H1 (cell line): ENCODE results near the gene KCNB1. TPM values are rescaled to one million over a fixed set of nuclear protein-coding genes. Genes with fewer than 3 reads are reported as not detected.
A peak's percentile ranks its signal among the peaks of the same experiment; 100 is the strongest.

Experiments used
- CHD7 ChIP-seq: fragments of 300-600 bp; sonication (generic); IDR thresholded peaks from 2 replicates; pipeline ENCODE4 v1.7.1; 2012; ENCODE audit warnings: low read length, moderate library complexity, mild to moderate bottlenecking, inconsistent platforms; ENCODE audit not compliant: insufficient replicate concordance
- CTCF ChIP-seq, 3 experiments: IDR thresholded peaks; 1 replicate in 2 of 3; 2 replicates in 1 of 3; pipeline versions ENCODE4 v1.5.1 to v1.6.1; 2011; ENCODE audit warnings: low read length in 3 of 3, mild to moderate bottlenecking in 3 of 3, inconsistent platforms in 2 of 3, low read depth in 1 of 3, moderate library complexity in 1 of 3; ENCODE audit not compliant: insufficient read depth in 1 of 3; ENCODE audit errors: control extremely low read depth in 1 of 3
- polyA plus RNA-seq, 7 experiments: library from polyadenylated mRNA; depleted of rRNA in 3 of 7; stranded (reverse) in 5 of 7; unstranded in 2 of 7; fragments of >200 nt in 5 of 7; fragments of 200-250 nt in 2 of 7; gene quantifications; 1 replicate in 5 of 7; 2 replicates in 1 of 7; 4 replicates in 1 of 7; pipeline versions ENCODE4 v1.2.1 to v1.2.3, GENCODE V29; 2011 to 2013; ENCODE audit warnings: missing spikeins in 2 of 7, mixed read lengths in 2 of 7
- total RNA-seq: library from RNA; stranded (reverse); fragmentation: NEBNext Ultra II Directional; extraction: Animal tissue kit (Norgen Biotek cat#: 25700); gene quantifications from 2 replicates; pipeline ENCODE4 v1.2.1, GENCODE V29; 2021

Gene KCNB1
- total and polyA plus RNA-seq, 2 of the 8 experiments (the other 6 are each of a cell fraction or from before 2014, with no cell fraction given): 0.58 to 0.67 TPM

- TF ChIP-seq CHD7 (no peak), CTCF (IDR thresholded peaks at IDR 0.05; ENCODE audit: control extremely low read depth in 1 of 3, insufficient read depth in 1 of 3, low read depth in 1 of 3, low read length in 3 of 3) (peak in 2 of 3 experiments; percentile 4 to 12; a peak in 1 of 4 replicates)
- TF ChIP-seq, all 59 proteins: peak for 1
Observed at GRCh38 chr20:49346682-49347081, 135.8 kb downstream of the KCNB1 start (continued).
